ENCODE data around the gene MRPL36.

DNA sequence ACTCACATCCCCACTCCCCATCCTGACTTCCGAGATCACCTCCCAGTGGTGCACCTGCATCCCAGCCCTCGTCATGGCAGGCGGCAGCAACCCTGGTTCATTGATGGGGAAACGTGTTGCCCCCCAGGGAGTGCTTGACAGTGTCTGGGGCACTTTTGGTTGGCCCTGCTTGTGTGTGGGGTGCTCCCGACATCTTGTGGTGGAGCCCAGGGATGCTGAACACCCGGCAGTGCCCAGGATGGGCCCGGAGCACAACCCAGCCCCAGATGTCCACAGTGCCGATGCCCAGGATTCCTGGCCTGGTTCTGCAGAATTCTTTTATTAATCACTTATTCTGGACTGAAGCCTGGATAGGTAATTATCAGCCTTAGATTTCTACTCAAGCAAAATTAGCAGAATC, 3.7 kb downstream of the MRPL36 start:
- TF ChIP-seq, protein P1, sequence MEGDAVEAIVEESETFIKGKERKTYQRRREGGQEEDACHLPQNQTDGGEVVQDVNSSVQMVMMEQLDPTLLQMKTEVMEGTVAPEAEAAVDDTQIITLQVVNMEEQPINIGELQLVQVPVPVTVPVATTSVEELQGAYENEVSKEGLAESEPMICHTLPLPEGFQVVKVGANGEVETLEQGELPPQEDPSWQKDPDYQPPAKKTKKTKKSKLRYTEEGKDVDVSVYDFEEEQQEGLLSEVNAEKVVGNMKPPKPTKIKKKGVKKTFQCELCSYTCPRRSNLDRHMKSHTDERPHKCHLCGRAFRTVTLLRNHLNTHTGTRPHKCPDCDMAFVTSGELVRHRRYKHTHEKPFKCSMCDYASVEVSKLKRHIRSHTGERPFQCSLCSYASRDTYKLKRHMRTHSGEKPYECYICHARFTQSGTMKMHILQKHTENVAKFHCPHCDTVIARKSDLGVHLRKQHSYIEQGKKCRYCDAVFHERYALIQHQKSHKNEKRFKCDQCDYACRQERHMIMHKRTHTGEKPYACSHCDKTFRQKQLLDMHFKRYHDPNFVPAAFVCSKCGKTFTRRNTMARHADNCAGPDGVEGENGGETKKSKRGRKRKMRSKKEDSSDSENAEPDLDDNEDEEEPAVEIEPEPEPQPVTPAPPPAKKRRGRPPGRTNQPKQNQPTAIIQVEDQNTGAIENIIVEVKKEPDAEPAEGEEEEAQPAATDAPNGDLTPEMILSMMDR (IDR thresholded peaks at IDR 0.05; ENCODE audit: low read length) = no peak
- TF ChIP-seq EZH2 (optimal IDR thresholded peaks at IDR 0.05; ENCODE audit: low read depth, low read length) = no peak
- no peak for TF ChIP-seq EZH2phosphoT487 (IDR thresholded peaks at IDR 0.05; ENCODE audit: low read length)
